HCT116 (cell line): Measurements from ENCODE around the gene PROX2. TPM values are rescaled to one million over a fixed set of nuclear protein-coding genes. Genes with fewer than 3 reads are reported as not detected.

Experiments used
- ATAC-seq: fragments of 200-7000 bp; cut with Tn5 transposase; 2 replicates; pipeline ENCODE4 v1.9.1; 2020; ENCODE audit warnings: mild to moderate bottlenecking, moderate library complexity
- BruUV-seq: library from RNA; stranded (reverse); fragments of 400-500 nt; replicated peaks from 2 replicates; lab custom pipeline; 2021; lab: Mats Ljungman, UMichigan
- CTCF ChIA-PET: fragments of 300-600 bp; sonication (Branson Sonifier 250); formaldehyde crosslinking; loops from one replicate; lab custom pipeline; 2021; ENCODE audit warnings: antibody characterized with exemption; lab: Charles Lee
- POLR2A ChIA-PET: fragments of 300-600, 350-600 bp; sonication (Branson Sonifier 250); formaldehyde crosslinking; loops from one replicate; lab custom pipeline; 2021; ENCODE audit warnings: antibody characterized with exemption; lab: Charles Lee
- RAD21 ChIA-PET, 2 experiments: fragments of 300-600 bp; sonication (Branson Sonifier 250); formaldehyde crosslinking; loops; one replicate each; lab custom pipeline; 2023; ENCODE audit warnings: low total read pairs in 2 of 2; ENCODE audit not compliant: uncharacterized antibody in 2 of 2, unreplicated experiment in 2 of 2, low non-redundant PET in 1 of 2; lab: Charles Lee
- DNase-seq: peaks from one replicate; pipeline ENCODE4 v3.0.0-alpha.2; 2010; ENCODE audit warnings: low read depth, low spot score
- H2AFZ ChIP-seq: fragments of 200-600 bp; shearing (Covaris generic), sonication (generic); 2 replicates; pipeline ENCODE4 v1.6.1; 2017; ENCODE audit warnings: low read depth, mixed run types, mixed read lengths, antibody characterized with exemption, low read length; ENCODE audit not compliant: poor library complexity, severe bottlenecking
- H3K27ac ChIP-seq: 2 replicates; pipeline ENCODE4 v1.5.1; 2012; ENCODE audit warnings: low read depth, low read length
- H3K27me3 ChIP-seq: fragments of 200-600 bp; sonication (generic); 2 replicates; pipeline ENCODE4 v1.6.1; 2016; ENCODE audit warnings: mixed run types, low read length, mixed read lengths; ENCODE audit not compliant: insufficient read depth
- H3K36me3 ChIP-seq, 2 experiments: fragments of 200-500 bp in 1 of 2; fragments of 200-600 bp in 1 of 2; sonication (Bioruptor generic) in 1 of 2; sonication (generic) in 1 of 2; 2 replicates each; pipeline versions ENCODE4 v1.5.1 to v1.6.1; 2014 to 2016; ENCODE audit warnings: low read length in 2 of 2, inconsistent platforms in 1 of 2, mixed read lengths in 1 of 2, mixed run types in 1 of 2; ENCODE audit not compliant: insufficient read depth in 2 of 2, control insufficient read depth in 1 of 2
- H3K4me1 ChIP-seq, 2 experiments: fragments of 200-600 bp in 1 of 2; sonication (generic) in 1 of 2; 2 replicates each; pipeline versions ENCODE4 v1.5.1 to v1.6.1; 2012 to 2017; ENCODE audit warnings: low read length in 2 of 2, inconsistent platforms in 1 of 2, mild to moderate bottlenecking in 1 of 2, mixed read lengths in 1 of 2, mixed run types in 1 of 2, moderate library complexity in 1 of 2; ENCODE audit not compliant: insufficient read depth in 2 of 2, control insufficient read depth in 1 of 2
- H3K4me2 ChIP-seq: fragments of 200-600 bp; sonication (generic); 2 replicates; pipeline ENCODE4 v1.6.1; 2017; ENCODE audit warnings: mixed run types, low read length, mixed read lengths
- H3K4me3 ChIP-seq, 2 experiments: fragments of 200-600 bp in 1 of 2; sonication (generic) in 1 of 2; replicated peaks in 1 of 2; 2 replicates each; pipeline ENCODE4 v1.5.1; 2011 to 2016; ENCODE audit warnings: low read length in 2 of 2, control low read depth in 1 of 2, low read depth in 1 of 2, mild to moderate bottlenecking in 1 of 2, mixed read lengths in 1 of 2, mixed run types in 1 of 2
- H3K79me2 ChIP-seq: fragments of 200-600 bp; sonication (generic); 2 replicates; pipeline ENCODE4 v1.6.1; 2017; ENCODE audit warnings: mild to moderate bottlenecking, mixed run types, low read length, moderate library complexity, mixed read lengths; ENCODE audit not compliant: insufficient read depth
- H3K9ac ChIP-seq: fragments of 200-600 bp; sonication (generic); 2 replicates; pipeline ENCODE4 v1.6.1; 2016; ENCODE audit warnings: low read length, mixed read lengths
- H3K9me2 ChIP-seq: fragments of 200-600 bp; sonication (generic), shearing (Covaris generic); 2 replicates; pipeline ENCODE4 v1.6.1; 2017; ENCODE audit warnings: mixed run types, mild to moderate bottlenecking, moderate library complexity; ENCODE audit not compliant: insufficient read depth
- H3K9me3 ChIP-seq, 2 experiments: fragments of 200-500 bp in 1 of 2; fragments of 200-600 bp in 1 of 2; sonication (Bioruptor generic) in 1 of 2; sonication (generic) in 1 of 2; 2 replicates each; pipeline ENCODE4 v1.6.1; 2014 to 2017; ENCODE audit warnings: low read length in 2 of 2, mixed read lengths in 2 of 2, inconsistent platforms in 1 of 2, low read depth in 1 of 2, mild to moderate bottlenecking in 1 of 2, mixed run types in 1 of 2, moderate library complexity in 1 of 2; ENCODE audit not compliant: control insufficient read depth in 1 of 2, insufficient read depth in 1 of 2
- H4K20me1 ChIP-seq: fragments of 200-600 bp; sonication (generic), shearing (Covaris generic); 2 replicates; pipeline ENCODE4 v1.6.1; 2017; ENCODE audit warnings: mixed run types, mild to moderate bottlenecking, moderate library complexity; ENCODE audit not compliant: insufficient read depth
- SP1 ChIP-seq: IDR thresholded peaks from 2 replicates; pipeline ENCODE4 v1.6.1; 2012; ENCODE audit warnings: low read depth
- intact Hi-C: fragments of 100-400 bp; cut with micrococcal nuclease; formaldehyde crosslinking; loops from 2 replicates; pipeline ENCODE4 v1.10.0; 2022
- total RNA-seq: library from RNA; stranded (reverse); gene quantifications from one replicate; pipeline ENCODE4 v1.2.1, GENCODE V29; 2021; ENCODE audit not compliant: unreplicated experiment
- TF ChIP-seq, protein P1 (sequence below), 3 experiments: fragments of 200-600 bp in 1 of 3; sonication (generic) in 1 of 3; IDR thresholded peaks in 2 of 3; conservative IDR thresholded peaks in 1 of 3; 2 replicates each; pipeline ENCODE4 v1.5.1; 2012 to 2017; ENCODE audit warnings: low read depth in 2 of 3, low read length in 2 of 3, antibody characterized with exemption in 1 of 3, borderline replicate concordance in 1 of 3, control low read depth in 1 of 3, mild to moderate bottlenecking in 1 of 3, mixed read lengths in 1 of 3, mixed run types in 1 of 3, moderate library complexity in 1 of 3; ENCODE audit not compliant: insufficient read depth in 1 of 3
- TF ChIP-seq, protein P2 (sequence below): IDR thresholded peaks from 2 replicates; pipeline ENCODE4 v1.6.1; 2011; ENCODE audit warnings: mild to moderate bottlenecking, low read length, moderate library complexity; ENCODE audit not compliant: insufficient replicate concordance; ENCODE audit errors: extremely low read depth

Gene PROX2
- total RNA-seq, 1 experiment from 2014 or later, result not detected

DNA sequence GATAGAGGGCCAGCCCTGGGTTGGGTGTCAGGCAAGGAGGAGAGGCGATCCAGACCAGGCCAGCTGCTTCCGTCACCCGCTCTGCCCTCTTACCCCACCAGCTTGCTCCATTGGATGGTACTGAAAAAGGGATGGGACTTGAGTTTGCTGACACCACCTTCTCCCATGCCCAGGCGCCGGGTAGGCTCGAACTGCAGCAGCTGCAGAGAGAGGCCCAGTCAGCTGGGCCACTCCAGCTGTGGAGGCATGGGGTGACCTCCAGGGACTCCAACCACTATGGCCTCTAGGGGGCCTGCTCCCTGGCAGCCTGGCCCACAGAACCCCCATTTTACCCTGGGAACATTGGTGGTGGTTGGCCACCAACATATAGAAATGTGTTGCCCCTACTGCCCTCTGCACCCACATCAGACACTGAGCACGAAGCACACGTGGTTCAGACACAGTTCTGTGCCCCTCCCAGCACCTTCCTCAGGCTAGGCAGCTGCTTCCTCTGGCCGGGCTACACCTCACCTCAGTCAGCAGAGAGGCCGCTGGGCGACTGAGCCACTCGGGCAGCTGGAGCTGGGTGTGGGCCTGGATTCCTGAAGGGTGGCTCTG is 31.1 kb upstream of the PROX2 start:
- Histone ChIP-seq H3K79me2 (no peaks in the 10 kb centered on the region), H3K4me3 (no peak overlapping the region), H2AFZ (no peak overlapping the region), H3K36me3 (peaks cover 6 to 11% of the 10 kb centered on the region in 2 experiments; a peak in 3 of 4 replicates), H3K9me2 (no peaks in the 10 kb centered on the region), H3K4me1 (peaks cover 12 to 22% of the 10 kb centered on the region in 2 experiments; a peak in 3 of 4 replicates), H4K20me1 (no peaks in the 10 kb centered on the region), H3K4me2 (no peak overlapping the region), H3K9ac (no peak overlapping the region), H3K9me3 (no peaks in the 10 kb centered on the region), H3K27me3 (no peaks in the 10 kb centered on the region), H3K27ac (no peak overlapping the region)
- BruUV-seq, result no TSS peak
- DNase-seq, result no peak
- ChIA-PET CTCF (interaction anchor here (2.2 to 5.5 kb wide), 3 partner anchors 16 to 46 kb away, joined by 8 to 94 read pairs (median 13); partner anchors contain the start of gene RPS6KL1), RAD21 (interaction anchor here (2.3 to 2.6 kb wide), 2 partner anchors 46 kb away, joined by 12 to 13 read pairs; no protein-coding TSS in a partner anchor), POLR2A (no interaction called here)
- TF ChIP-seq SP1, result no peak
- TF ChIP-seq, protein P1, sequence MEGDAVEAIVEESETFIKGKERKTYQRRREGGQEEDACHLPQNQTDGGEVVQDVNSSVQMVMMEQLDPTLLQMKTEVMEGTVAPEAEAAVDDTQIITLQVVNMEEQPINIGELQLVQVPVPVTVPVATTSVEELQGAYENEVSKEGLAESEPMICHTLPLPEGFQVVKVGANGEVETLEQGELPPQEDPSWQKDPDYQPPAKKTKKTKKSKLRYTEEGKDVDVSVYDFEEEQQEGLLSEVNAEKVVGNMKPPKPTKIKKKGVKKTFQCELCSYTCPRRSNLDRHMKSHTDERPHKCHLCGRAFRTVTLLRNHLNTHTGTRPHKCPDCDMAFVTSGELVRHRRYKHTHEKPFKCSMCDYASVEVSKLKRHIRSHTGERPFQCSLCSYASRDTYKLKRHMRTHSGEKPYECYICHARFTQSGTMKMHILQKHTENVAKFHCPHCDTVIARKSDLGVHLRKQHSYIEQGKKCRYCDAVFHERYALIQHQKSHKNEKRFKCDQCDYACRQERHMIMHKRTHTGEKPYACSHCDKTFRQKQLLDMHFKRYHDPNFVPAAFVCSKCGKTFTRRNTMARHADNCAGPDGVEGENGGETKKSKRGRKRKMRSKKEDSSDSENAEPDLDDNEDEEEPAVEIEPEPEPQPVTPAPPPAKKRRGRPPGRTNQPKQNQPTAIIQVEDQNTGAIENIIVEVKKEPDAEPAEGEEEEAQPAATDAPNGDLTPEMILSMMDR (IDR thresholded peaks at IDR 0.05 in 2 of 3, conservative IDR thresholded peaks at IDR 0.05 in 1 of 3; ENCODE audit: borderline replicate concordance in 1 of 3, insufficient read depth in 1 of 3, low read depth in 2 of 3, low read length in 2 of 3), result peak in 2 of 3 experiments; percentile 36 to 39; a peak in 4 of 6 replicates
- TF ChIP-seq, protein P2, sequence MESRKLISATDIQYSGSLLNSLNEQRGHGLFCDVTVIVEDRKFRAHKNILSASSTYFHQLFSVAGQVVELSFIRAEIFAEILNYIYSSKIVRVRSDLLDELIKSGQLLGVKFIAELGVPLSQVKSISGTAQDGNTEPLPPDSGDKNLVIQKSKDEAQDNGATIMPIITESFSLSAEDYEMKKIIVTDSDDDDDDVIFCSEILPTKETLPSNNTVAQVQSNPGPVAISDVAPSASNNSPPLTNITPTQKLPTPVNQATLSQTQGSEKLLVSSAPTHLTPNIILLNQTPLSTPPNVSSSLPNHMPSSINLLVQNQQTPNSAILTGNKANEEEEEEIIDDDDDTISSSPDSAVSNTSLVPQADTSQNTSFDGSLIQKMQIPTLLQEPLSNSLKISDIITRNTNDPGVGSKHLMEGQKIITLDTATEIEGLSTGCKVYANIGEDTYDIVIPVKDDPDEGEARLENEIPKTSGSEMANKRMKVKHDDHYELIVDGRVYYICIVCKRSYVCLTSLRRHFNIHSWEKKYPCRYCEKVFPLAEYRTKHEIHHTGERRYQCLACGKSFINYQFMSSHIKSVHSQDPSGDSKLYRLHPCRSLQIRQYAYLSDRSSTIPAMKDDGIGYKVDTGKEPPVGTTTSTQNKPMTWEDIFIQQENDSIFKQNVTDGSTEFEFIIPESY, result no peak
- intact Hi-C loops, result no loop called here
- peak; percentile 33; the same call in 1 of the 2 replicates for ATAC-seq
